Measurements from ENCODE around the gene DTL. TPM values are rescaled to one million over a fixed set of nuclear protein-coding genes. Genes with fewer than 3 reads are reported as not detected.

The DTL gene
- total RNA-seq, 1 experiment from 2014 or later, result 22.5 TPM

DNA sequence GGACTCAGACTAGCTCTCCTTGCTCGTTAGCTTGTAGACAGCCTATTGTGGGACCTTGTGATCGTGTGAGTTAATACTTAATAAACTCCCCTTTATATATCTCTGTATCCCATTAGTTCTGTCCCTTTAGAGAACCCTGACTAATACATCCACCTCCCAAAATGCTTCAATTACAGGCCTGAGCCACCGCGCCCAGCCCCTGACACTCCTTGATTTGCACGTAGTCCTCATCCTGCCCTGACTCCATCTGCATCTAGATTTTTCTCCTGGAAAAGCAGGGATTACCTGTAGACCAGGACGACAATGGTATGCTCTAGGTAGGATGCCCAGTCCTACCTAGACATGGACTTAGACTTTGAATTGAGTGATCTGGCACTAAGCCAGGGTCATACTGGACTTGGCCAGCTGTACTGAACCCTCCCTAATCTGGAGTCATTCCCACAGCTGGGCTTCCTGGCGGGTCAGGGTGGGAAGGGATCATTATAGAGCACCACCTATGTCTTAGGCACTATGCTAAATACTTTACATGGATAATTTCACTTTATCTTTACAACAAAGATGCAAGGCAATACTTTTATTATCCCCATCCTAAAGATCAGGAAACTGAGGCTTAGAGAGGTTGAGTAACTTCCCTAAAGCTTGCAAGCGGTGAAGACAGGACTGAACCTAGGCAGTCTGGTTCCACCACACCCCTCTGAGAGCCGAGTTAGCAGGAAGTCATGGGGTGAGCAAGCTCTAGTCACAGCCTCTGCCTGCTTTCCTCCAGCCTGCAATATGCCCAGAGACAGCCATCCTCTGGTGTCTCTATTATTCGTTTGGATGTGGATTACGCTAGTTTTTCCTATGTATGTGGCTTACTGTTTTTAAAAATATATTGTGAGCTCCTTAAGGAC, 89.4 kb downstream of the DTL start:
- H2AFZ ChIP-seq, result no peak overlapping the region
- ChIA-PET CTCF (no interaction called here), POLR2A (ENCODE audit: unreplicated experiment) (interaction anchor here (0.7 kb wide), 1 partner anchor 33 kb away, joined by 3 read pairs; no protein-coding TSS in a partner anchor)

GRCh38 chr1:212125654-212126053, 90.1 kb downstream of the DTL start:
- Histone ChIP-seq H3K4me1 (replicated peaks; ENCODE audit: insufficient read depth) (no peaks in the 10 kb centered on the region), H3F3A (ENCODE audit: insufficient read depth, low read depth) (no peaks in the 10 kb centered on the region), H3K4me3 (no peak overlapping the region), H3K36me3 (ENCODE audit: low read depth) (no peaks in the 10 kb centered on the region), H4K20me1 (ENCODE audit: insufficient read depth) (no peaks in the 10 kb centered on the region), H3K27me3 (ENCODE audit: insufficient read depth, low read depth) (no peaks in the 10 kb centered on the region), H2AFZ (no peak overlapping the region), H3K27ac (no peak overlapping the region), H3K9me2 (ENCODE audit: insufficient read depth) (no peaks in the 10 kb centered on the region), H3K4me2 (no peak overlapping the region), H3K9me3 (ENCODE audit: insufficient read depth, low read depth) (no peaks in the 10 kb centered on the region), H3K79me2 (ENCODE audit: low read depth) (no peaks in the 10 kb centered on the region)
- CTCF ChIA-PET, result no interaction called here
- POLR2A ChIA-PET (ENCODE audit: unreplicated experiment), result interaction anchor here (0.7 kb wide), 1 partner anchor 32 kb away, joined by 3 read pairs; no protein-coding TSS in a partner anchor
- intact Hi-C loops (cut with micrococcal nuclease; ENCODE audit: unreplicated experiment), result no loop called here
- BruUV-seq (replicated peaks), result no TSS peak
- DNase-seq, result no peak
- TF ChIP-seq CTCF (conservative IDR thresholded peaks at IDR 0.05) (no peak), EZH2 (IDR thresholded peaks at IDR 0.05; ENCODE audit: low read depth) (no peak)

More for the DNA sequence above, 89.4 kb downstream of the DTL start:
- H3K9me3 ChIP-seq (ENCODE audit: insufficient read depth, low read depth), result no peaks in the 10 kb centered on the region
- H3K36me3 ChIP-seq (ENCODE audit: low read depth), result no peaks in the 10 kb centered on the region
- no peaks in the 10 kb centered on the region for H3K9me2 ChIP-seq (ENCODE audit: insufficient read depth)
- no peak overlapping the region for H3K4me2 ChIP-seq
- H4K20me1 ChIP-seq (ENCODE audit: insufficient read depth), result no peaks in the 10 kb centered on the region
- no peak overlapping the region for H3K4me3 ChIP-seq
- intact Hi-C loops (cut with micrococcal nuclease; ENCODE audit: unreplicated experiment), result no loop called here
- no peak overlapping the region for H3K27ac ChIP-seq
- no peaks in the 10 kb centered on the region for H3K79me2 ChIP-seq (ENCODE audit: low read depth)
- H3K4me1 ChIP-seq (replicated peaks; ENCODE audit: insufficient read depth), result no peaks in the 10 kb centered on the region
- H3K27me3 ChIP-seq (ENCODE audit: insufficient read depth, low read depth), result no peaks in the 10 kb centered on the region
- TF ChIP-seq EZH2 (IDR thresholded peaks at IDR 0.05; ENCODE audit: low read depth) (no peak), CTCF (conservative IDR thresholded peaks at IDR 0.05) (no peak)
- no TSS peak for BruUV-seq (replicated peaks)
- DNase-seq, result no peak
- no peaks in the 10 kb centered on the region for H3F3A ChIP-seq (ENCODE audit: insufficient read depth, low read depth)

DNA sequence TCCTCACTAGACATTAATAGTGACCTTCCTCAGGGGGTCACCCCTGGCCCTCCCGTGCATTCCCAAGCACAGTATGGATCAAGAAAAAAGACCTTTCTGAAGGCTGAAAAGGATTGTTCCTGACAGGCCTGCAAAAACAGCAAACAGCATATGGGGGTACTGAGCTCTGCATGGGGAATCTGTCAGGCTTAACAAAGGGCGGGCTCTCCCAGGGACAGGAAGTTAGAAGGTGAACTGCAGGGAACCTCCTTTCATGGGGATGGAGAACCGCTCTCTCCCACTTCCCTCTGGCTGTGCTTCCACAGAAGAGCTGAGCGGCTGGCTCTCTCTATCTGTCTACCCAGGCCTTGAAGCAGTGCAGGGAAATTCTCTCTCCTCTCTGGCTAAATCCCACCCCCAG, 91.7 kb downstream of the DTL start:
- TF ChIP-seq CTCF (conservative IDR thresholded peaks at IDR 0.05), result no peak
- no peak for TF ChIP-seq EZH2 (IDR thresholded peaks at IDR 0.05; ENCODE audit: low read depth)
- Histone ChIP-seq H3K9me2 (ENCODE audit: insufficient read depth) (no peaks in the 10 kb centered on the region), H4K20me1 (ENCODE audit: insufficient read depth) (no peaks in the 10 kb centered on the region), H3K4me1 (replicated peaks; ENCODE audit: insufficient read depth) (no peaks in the 10 kb centered on the region), H3K27ac (no peak overlapping the region), H3K36me3 (ENCODE audit: low read depth) (no peaks in the 10 kb centered on the region), H3K9me3 (ENCODE audit: insufficient read depth, low read depth) (no peaks in the 10 kb centered on the region), H3K27me3 (ENCODE audit: insufficient read depth, low read depth) (no peaks in the 10 kb centered on the region), H3F3A (ENCODE audit: insufficient read depth, low read depth) (no peaks in the 10 kb centered on the region), H3K79me2 (ENCODE audit: low read depth) (no peaks in the 10 kb centered on the region), H3K4me3 (no peak overlapping the region), H3K4me2 (no peak overlapping the region), H2AFZ (no peak overlapping the region)
- intact Hi-C loops (cut with micrococcal nuclease; ENCODE audit: unreplicated experiment), result no loop called here
- BruUV-seq (replicated peaks), result no TSS peak
- no peak for DNase-seq
- CTCF ChIA-PET, result no interaction called here
- POLR2A ChIA-PET (ENCODE audit: unreplicated experiment), result interaction anchor here (0.5 to 0.6 kb wide), 2 partner anchors 25 to 78 kb away, joined by 3 read pairs; no protein-coding TSS in a partner anchor
